Muscle of leg (tissue), 11 donors: Measurements from ENCODE around the gene SH2D5. TPM values are rescaled to one million over a fixed set of nuclear protein-coding genes. Genes with fewer than 3 reads are reported as not detected.

Source experiments
- DNase-seq: peaks from one replicate; pipeline ENCODE4 v3.0.0; 2013
- H3K27ac ChIP-seq: one replicate; pipeline ENCODE4 v1.5.1; 2013; ENCODE audit warnings: mild to moderate bottlenecking, low read length, control low read depth
- H3K27me3 ChIP-seq: one replicate; pipeline ENCODE4 v1.6.1; 2013; ENCODE audit warnings: low read length; ENCODE audit not compliant: control insufficient read depth, insufficient read depth
- H3K36me3 ChIP-seq: one replicate; pipeline ENCODE4 v1.6.1; 2013; ENCODE audit warnings: low read length; ENCODE audit not compliant: control insufficient read depth, insufficient read depth
- H3K4me1 ChIP-seq: one replicate; pipeline ENCODE4 v1.6.1; 2013; ENCODE audit warnings: low read length; ENCODE audit not compliant: control insufficient read depth, insufficient read depth
- H3K4me3 ChIP-seq: one replicate; pipeline ENCODE4 v1.5.1; 2013; ENCODE audit warnings: low read length, control low read depth
- H3K9me3 ChIP-seq: replicated peaks from 2 replicates; pipeline ENCODE4 v1.6.1; 2013; ENCODE audit warnings: low read depth, low read length; ENCODE audit not compliant: control insufficient read depth
- WGBS: methylation state at CpG from one replicate; pipeline ENCODE4 v1.1.5; 2013; ENCODE audit warnings: missing lambda C conversion rate; ENCODE audit not compliant: insufficient coverage; 5-methylcytosine and 5-hydroxymethylcytosine counted together
- polyA plus RNA-seq, 8 donors: library from polyadenylated mRNA; unstranded; fragments of 120-200 nt; gene quantifications; one replicate each; pipeline versions ENCODE4 v1.2.1 to v1.2.3, GENCODE V29; 2013; ENCODE audit warnings: inconsistent platforms in 1 of 8, low replicate concordance in 1 of 8; ENCODE audit not compliant: insufficient read length in 8 of 8, insufficient read depth in 1 of 8
- total RNA-seq: library from RNA; stranded (reverse); fragments of 120-200 nt; gene quantifications from one replicate; pipeline ENCODE4 v1.2.4, GENCODE V29; 2013

The SH2D5 gene
- total and polyA plus RNA-seq, 9 donors: 0.13 to 0.54 (median 0.27) TPM

- H3K27ac ChIP-seq: no peak overlapping the region
- H3K4me3 ChIP-seq: no peak overlapping the region
- H3K27me3 ChIP-seq: no peaks in the 10 kb centered on the region
- no peaks in the 10 kb centered on the region for H3K9me3 ChIP-seq
- peaks cover 24% of the 10 kb centered on the region for H3K4me1 ChIP-seq
- no peaks in the 10 kb centered on the region for H3K36me3 ChIP-seq
- WGBS: 88% methylated on average over 2 of the region's 4 CpGs
- no peak for DNase-seq
Measured at GRCh38 chr1:20703124-20703756, 29.3 kb downstream of the SH2D5 start.

- no peak overlapping the region for H3K27ac ChIP-seq
- WGBS: no CpG with 5 or more reads among the region's 1 CpG
- peaks cover 28% of the 10 kb centered on the region for H3K4me1 ChIP-seq
- H3K4me3 ChIP-seq: no peak overlapping the region
- no peaks in the 10 kb centered on the region for H3K9me3 ChIP-seq
- no peak for DNase-seq
- H3K27me3 ChIP-seq: no peaks in the 10 kb centered on the region
- no peaks in the 10 kb centered on the region for H3K36me3 ChIP-seq
Measured at GRCh38 chr1:20702416-20702815, 30.1 kb downstream of the SH2D5 start.

- Histone ChIP-seq H3K36me3 (no peaks in the 10 kb centered on the region), H3K4me1 (peaks cover 32% of the 10 kb centered on the region), H3K27me3 (no peaks in the 10 kb centered on the region), H3K4me3 (no peak overlapping the region), H3K9me3 (no peaks in the 10 kb centered on the region), H3K27ac (no peak overlapping the region)
- WGBS: 87% methylated on average over 4 of the region's 5 CpGs
- DNase-seq: no peak
Measured at GRCh38 chr1:20701847-20702246, 30.7 kb downstream of the SH2D5 start.

GRCh38 chr1:20701446-20701845 lies 31.1 kb downstream of the SH2D5 start:
- 80% methylated on average over 9 of the region's 9 CpGs for WGBS
- Histone ChIP-seq H3K4me1 (peaks cover 34% of the 10 kb centered on the region), H3K9me3 (no peaks in the 10 kb centered on the region), H3K36me3 (no peaks in the 10 kb centered on the region), H3K27me3 (no peaks in the 10 kb centered on the region), H3K27ac (no peak overlapping the region), H3K4me3 (no peak overlapping the region)
- DNase-seq: no peak

GRCh38 chr1:20700636-20701215 lies 31.8 kb downstream of the SH2D5 start:
- Histone ChIP-seq H3K4me3 (no peak overlapping the region), H3K36me3 (no peaks in the 10 kb centered on the region), H3K27me3 (no peaks in the 10 kb centered on the region), H3K9me3 (no peaks in the 10 kb centered on the region), H3K4me1 (peaks cover 38% of the 10 kb centered on the region), H3K27ac (no peak overlapping the region)
- WGBS: 71% methylated on average over 13 of the region's 17 CpGs
- DNase-seq: no peak

GRCh38 chr1:20699558-20699957 lies 32.9 kb downstream of the SH2D5 start:
- Histone ChIP-seq H3K27ac (peak overlapping the region; percentile 47), H3K4me3 (no peak overlapping the region), H3K36me3 (no peaks in the 10 kb centered on the region), H3K4me1 (peaks cover 38% of the 10 kb centered on the region), H3K9me3 (no peaks in the 10 kb centered on the region), H3K27me3 (no peaks in the 10 kb centered on the region)
- DNase-seq: peak; percentile 83
- 82% methylated on average over 8 of the region's 9 CpGs for WGBS

GRCh38 chr1:20698195-20698910 lies 34.1 kb downstream of the SH2D5 start:
- no peak for DNase-seq
- no peaks in the 10 kb centered on the region for H3K36me3 ChIP-seq
- H3K27me3 ChIP-seq: no peaks in the 10 kb centered on the region
- peaks cover 38% of the 10 kb centered on the region for H3K4me1 ChIP-seq
- 84% methylated on average over 9 of the region's 18 CpGs for WGBS
- no peak overlapping the region for H3K27ac ChIP-seq
- H3K9me3 ChIP-seq: no peaks in the 10 kb centered on the region
- H3K4me3 ChIP-seq: no peak overlapping the region

- WGBS: 71% methylated on average over 10 of the region's 12 CpGs
- Histone ChIP-seq H3K36me3 (no peaks in the 10 kb centered on the region), H3K4me1 (peaks cover 38% of the 10 kb centered on the region), H3K9me3 (no peaks in the 10 kb centered on the region), H3K27ac (no peak overlapping the region), H3K4me3 (no peak overlapping the region), H3K27me3 (no peaks in the 10 kb centered on the region)
- DNase-seq: no peak
Measured at GRCh38 chr1:20697563-20697962, 34.9 kb downstream of the SH2D5 start.

- Histone ChIP-seq H3K27me3 (no peaks in the 10 kb centered on the region), H3K4me1 (peaks cover 38% of the 10 kb centered on the region), H3K9me3 (no peaks in the 10 kb centered on the region), H3K4me3 (peak overlapping the region; percentile 56), H3K36me3 (no peaks in the 10 kb centered on the region), H3K27ac (peak overlapping the region; percentile 88)
- WGBS: under 1% methylated on average over 43 of the region's 46 CpGs
- DNase-seq: peak; percentile 92
Measured at GRCh38 chr1:20696397-20697333, 35.8 kb downstream of the SH2D5 start.

- H3K36me3 ChIP-seq: no peaks in the 10 kb centered on the region
- H3K4me1 ChIP-seq: peaks cover 33% of the 10 kb centered on the region
- no peaks in the 10 kb centered on the region for H3K9me3 ChIP-seq
- H3K27me3 ChIP-seq: no peaks in the 10 kb centered on the region
- WGBS: 75% methylated on average over 10 of the region's 10 CpGs
- H3K4me3 ChIP-seq: no peak overlapping the region
- H3K27ac ChIP-seq: no peak overlapping the region
- no peak for DNase-seq
Measured at GRCh38 chr1:20695515-20695914, 37.0 kb downstream of the SH2D5 start.
